NCI-H2171 treated with DMSO at 0.1 percent for 48 hours (cell line): ENCODE data around the gene TOM1.

Experiments used
- DNase-seq: peaks from one replicate; lab custom pipeline; 2025; lab: John Stamatoyannopoulos, UW

The TOM1 gene

DNA sequence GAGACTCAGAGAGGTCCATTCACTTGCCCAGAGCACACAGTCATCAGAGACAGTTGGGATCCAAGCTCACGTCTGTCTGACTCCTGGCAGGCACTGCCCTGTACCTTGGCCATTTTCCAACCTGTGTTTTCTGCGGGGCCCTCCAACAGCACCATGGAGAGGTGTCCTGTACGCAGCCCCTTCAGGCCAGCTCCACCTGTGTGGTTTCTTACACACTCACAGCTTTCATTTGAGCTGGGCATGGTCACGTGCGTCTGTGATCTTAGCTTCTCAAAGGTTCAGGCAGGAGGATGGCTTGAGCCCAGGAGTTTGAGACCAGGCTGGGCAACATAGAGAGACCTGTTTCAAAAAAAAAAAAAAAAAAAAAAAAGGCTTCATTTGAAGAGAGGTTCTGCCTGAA is 24.4 kb downstream of the TOM1 start:
- DNase-seq: no peak

DNA sequence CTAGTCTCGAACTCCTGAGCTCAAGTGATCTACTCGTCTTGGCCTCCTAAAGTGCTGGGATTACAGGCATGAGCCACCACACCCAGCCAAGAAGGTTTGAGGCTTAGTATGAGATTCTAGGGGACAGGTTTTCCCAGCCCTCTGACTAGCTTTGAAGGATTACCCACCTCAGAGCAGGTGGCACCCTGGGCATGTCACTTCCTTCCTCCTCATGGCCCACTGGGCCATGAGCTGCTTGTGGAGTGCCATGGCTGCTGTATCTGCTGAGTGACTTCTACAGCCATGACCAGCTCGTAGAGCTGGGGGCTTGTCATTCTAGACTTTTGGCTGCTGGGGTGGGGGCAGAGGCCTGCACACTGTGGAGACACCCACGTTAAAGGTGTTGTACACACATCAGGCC is 25.1 kb downstream of the TOM1 start:
- no peak for DNase-seq

- no peak for DNase-seq
Observed at GRCh38 chr22:35325209-35325608, 25.5 kb downstream of the TOM1 start.

GRCh38 chr22:35326854-35327562 is 27.3 kb downstream of the TOM1 start:
- DNase-seq: no peak

GRCh38 chr22:35327690-35328471 is 28.2 kb downstream of the TOM1 start:
- no peak for DNase-seq

GRCh38 chr22:35328472-35328885 is 28.8 kb downstream of the TOM1 start:
- no peak for DNase-seq

- DNase-seq: no peak
Observed at GRCh38 chr22:35329114-35329847, 29.6 kb downstream of the TOM1 start.

DNA sequence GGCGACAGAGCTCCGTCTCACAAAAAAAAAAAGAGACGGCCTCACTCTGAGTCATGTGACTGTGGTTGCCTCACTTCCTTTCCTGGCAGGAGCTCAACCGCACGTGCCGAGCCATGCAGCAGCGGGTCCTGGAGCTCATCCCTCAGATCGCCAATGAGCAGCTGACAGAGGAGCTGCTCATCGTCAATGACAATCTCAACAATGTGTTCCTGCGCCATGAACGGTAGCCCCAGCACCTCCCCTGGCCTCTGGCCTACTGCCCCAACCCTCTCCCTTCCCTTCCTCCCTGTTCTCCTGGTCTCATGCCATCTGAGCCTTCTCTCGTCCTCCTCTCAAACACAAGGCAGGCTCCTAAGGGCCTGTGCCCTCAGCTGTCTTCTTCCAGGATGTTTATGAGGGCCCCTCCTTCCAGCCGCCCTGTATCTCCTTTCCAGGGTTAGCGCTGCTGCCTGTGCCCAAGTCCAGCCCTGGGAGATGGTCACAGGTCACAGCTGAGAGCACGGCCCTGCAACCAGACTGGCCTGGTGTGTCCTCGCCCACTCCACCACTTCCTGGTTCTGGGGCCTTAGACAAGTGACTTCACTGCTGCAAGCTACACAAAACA is 30.7 kb downstream of the TOM1 start:
- no peak for DNase-seq

- DNase-seq: no peak
Observed at GRCh38 chr22:35332278-35332677, 32.6 kb downstream of the TOM1 start.

- no peak for DNase-seq
Observed at GRCh38 chr22:35333220-35333619, 33.5 kb downstream of the TOM1 start.

DNA sequence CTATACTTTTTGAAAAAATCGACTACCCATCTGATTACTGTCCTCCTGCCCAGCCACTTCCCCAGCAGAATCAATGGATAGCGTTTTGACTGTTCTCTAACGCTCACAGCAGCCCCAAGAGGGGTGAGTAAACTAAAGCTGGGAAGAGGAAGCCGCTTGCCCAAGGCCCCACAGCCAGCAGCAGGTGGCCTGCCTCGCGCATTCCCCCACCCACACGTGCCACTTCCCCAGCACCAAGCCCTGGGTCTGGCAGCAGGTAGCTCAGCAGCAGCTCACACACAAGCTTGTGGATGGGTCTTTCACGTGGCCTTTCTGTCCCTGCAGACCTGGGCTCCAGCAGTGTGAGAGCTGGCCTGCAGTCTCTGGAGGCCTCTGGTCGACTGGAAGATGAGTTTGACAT is 34.3 kb downstream of the TOM1 start:
- DNase-seq: no peak

GRCh38 chr22:35335468-35335867 is 35.8 kb downstream of the TOM1 start:
- DNase-seq: no peak

DNA sequence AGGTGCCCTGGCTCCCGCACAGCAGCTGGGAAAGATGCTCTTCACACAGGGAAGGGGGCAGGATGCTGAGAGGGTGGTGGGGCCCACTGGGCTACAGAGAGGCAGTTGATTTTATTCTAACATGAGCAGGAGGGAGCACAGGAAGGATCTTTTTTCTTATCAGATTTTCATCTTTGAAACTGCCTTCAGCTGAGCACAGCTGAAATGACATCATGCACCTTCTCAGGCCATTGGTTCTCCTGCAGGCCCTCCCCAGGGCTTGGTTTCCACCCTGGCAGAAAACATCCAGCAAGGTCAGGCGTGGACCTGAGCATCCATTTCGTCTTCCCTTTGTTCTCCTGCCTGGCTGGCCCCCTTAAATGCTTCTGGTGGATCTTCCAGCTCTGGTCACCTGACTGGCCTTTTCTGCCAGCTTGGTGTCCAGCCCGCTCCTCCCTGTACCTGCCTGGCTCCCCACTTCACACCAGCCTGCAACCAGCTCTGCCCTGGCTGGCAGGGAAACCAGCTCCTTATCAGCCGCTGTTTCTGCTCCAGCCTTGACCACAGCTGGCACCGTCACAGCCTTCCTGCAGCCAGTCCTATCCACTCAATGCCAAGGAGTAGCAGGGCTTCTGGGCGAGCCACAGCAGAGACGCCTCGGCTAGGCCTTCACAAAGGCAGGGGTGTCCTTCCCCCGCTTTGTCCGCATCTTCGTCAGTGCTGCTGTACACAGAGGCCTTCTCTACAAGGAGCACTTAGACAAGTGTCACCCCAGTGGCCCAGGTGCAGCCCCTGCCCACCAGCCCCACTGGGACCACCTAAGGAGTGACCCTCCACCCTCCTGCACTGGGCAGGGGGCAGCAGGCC is 36.5 kb downstream of the TOM1 start:
- DNase-seq: no peak

GRCh38 chr22:35337932-35338331 is 38.2 kb downstream of the TOM1 start:
- DNase-seq: no peak

GRCh38 chr22:35341090-35341874 is 41.6 kb downstream of the TOM1 start:
- no peak for DNase-seq

GRCh38 chr22:35342390-35342789 is 42.7 kb downstream of the TOM1 start:
- DNase-seq: no peak

DNA sequence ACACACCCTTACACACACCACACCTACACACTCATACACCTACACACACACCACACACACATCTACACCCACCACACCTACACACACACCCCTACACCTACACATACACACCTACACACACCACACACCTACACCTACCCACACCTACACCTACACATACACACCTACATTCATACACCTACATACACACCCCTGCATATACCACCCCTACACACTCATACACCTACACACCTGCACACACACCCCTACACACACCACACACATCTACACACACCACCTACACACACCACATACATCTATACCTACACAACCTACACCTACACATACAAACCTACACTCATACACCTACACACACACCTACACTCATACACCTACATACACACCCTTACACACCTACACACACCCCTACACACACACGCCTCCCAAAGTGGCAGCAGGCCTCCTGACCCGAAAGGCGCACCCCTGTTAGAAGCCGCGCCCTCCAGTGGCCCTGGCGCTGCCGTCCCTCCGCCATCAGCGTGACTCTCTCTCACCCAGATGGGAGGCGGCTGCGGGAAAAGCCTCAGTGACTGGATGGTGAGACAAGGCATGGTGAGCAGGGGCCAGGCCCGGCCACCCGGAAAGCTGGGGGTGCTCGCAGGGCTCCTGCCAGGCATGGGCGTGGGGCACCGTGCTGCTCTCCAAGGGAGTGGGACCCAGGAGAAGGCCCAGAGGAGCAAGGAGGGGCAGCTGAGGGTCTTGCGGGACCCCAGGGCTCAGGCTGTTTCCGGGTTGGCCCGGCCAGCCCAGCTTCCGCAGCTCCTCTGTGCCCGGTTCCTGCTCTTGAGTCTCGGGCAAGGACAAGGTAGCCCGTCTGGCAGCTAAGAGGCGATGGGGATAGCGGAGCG is 44.2 kb downstream of the TOM1 start:
- no peak for DNase-seq

DNA sequence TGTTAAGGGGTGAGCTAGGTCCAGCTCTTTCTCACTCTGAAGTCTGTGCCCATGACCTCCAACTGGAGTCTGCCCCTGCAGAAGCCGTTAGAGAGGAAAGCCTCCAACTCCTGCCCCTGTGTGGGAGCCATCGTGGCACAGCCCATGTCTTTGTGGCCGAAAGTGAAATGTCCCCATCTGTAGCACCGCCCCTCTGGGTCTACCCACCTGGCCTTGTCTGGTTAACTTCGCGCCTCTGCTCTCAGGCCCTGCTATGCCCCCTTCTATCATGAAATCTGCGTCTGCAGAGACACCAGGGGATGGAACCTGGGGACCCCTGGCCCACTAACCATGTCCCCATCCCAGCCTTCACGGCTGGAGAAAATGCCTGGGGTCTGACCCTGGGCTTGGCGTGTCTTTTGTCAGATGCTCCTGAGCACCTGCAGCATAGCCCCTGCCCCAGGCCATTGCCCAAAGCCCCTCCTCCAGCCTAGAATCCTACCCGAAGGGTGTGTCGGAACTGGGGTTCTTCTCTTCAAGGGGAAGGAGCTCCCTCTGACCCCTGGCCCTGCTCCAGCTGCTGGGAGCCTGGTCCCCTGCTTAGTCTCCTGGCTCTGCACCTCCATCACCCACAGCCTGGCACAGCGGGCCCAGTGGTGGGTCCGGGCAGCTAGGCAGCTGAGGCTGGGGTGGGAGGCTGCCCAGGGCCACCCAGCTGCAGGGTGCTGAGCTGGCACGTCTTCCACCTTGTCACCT is 45.4 kb downstream of the TOM1 start:
- no peak for DNase-seq
